HUDEP-2 (cell line): Measurements from ENCODE around the gene IRGQ.
"Not testable (repeated sequence)": the region's sequence is repeated elsewhere in the genome, so short reads cannot be mapped to it uniquely, and the experiment has no call there.

Source experiments
- DNase-seq, 76 experiments: peaks; one replicate each; lab custom pipeline; 2025; ENCODE audit not compliant: unreplicated experiment in 76 of 76; lab: John Stamatoyannopoulos, UW

The IRGQ gene

GRCh38 chr19:43599635-43600295, 3.8 kb upstream of the IRGQ start:
- DNase-seq: no peak

- no peak for DNase-seq
Observed at GRCh38 chr19:43598445-43599240, 2.7 kb upstream of the IRGQ start.

- no peak for DNase-seq
Observed at GRCh38 chr19:43597876-43598275, 1.9 kb upstream of the IRGQ start.

GRCh38 chr19:43596842-43597461, 1.0 kb upstream of the IRGQ start:
- peak in 2 of 76 experiments; percentile 13 to 37 for DNase-seq

GRCh38 chr19:43595605-43595998, 332 bp downstream of the IRGQ start:
- DNase-seq: peak in 3 of 76 experiments; percentile 18 to 80 (median 47)

GRCh38 chr19:43594710-43595604, 977 bp downstream of the IRGQ start:
- peak in 71 of 76 experiments; percentile 16 to 88 (median 63) for DNase-seq

- no peak for DNase-seq
Observed at GRCh38 chr19:43594081-43594697, 1.7 kb downstream of the IRGQ start.

- DNase-seq: no peak
Observed at GRCh38 chr19:43592800-43593350, 3.1 kb downstream of the IRGQ start.

- DNase-seq: no peak
Observed at GRCh38 chr19:43591904-43592772, 3.8 kb downstream of the IRGQ start.

GRCh38 chr19:43589678-43590077, 6.3 kb downstream of the IRGQ start:
- no peak for DNase-seq

GRCh38 chr19:43589277-43589676, 6.7 kb downstream of the IRGQ start:
- DNase-seq: no peak

- DNase-seq: not testable (repeated sequence)
Observed at GRCh38 chr19:43587029-43587428, 8.9 kb downstream of the IRGQ start.

- DNase-seq: peak in 59 of 76 experiments; percentile 13 to 74 (median 47)
Observed at GRCh38 chr19:43586346-43586745, 9.6 kb downstream of the IRGQ start.

- no peak for DNase-seq
Observed at GRCh38 chr19:43584484-43584883, 11.4 kb downstream of the IRGQ start.

GRCh38 chr19:43582495-43582894, 13.4 kb downstream of the IRGQ start:
- no peak for DNase-seq

- no peak for DNase-seq
Observed at GRCh38 chr19:43581467-43581866, 14.5 kb downstream of the IRGQ start.

- DNase-seq: no peak
Observed at GRCh38 chr19:43578787-43579186, 17.1 kb downstream of the IRGQ start.

- no peak for DNase-seq
Observed at GRCh38 chr19:43575955-43576878, 19.7 kb downstream of the IRGQ start.
